H1 (cell line): ENCODE data around the gene TMEM185B. TPM values are rescaled to one million over a fixed set of nuclear protein-coding genes. Genes with fewer than 3 reads are reported as not detected.

Experiments used
- HDAC2 ChIP-seq, 2 experiments: fragments of 300-600 bp in 1 of 2; sonication (generic) in 1 of 2; IDR thresholded peaks; 2 replicates each; pipeline ENCODE4 v1.6.1; 2011 to 2012; ENCODE audit warnings: low read depth in 2 of 2, low read length in 2 of 2, mild to moderate bottlenecking in 2 of 2, moderate library complexity in 2 of 2, borderline replicate concordance in 1 of 2, inconsistent platforms in 1 of 2
- JUND ChIP-seq: IDR thresholded peaks from 2 replicates; pipeline ENCODE4 v1.6.1; 2011; ENCODE audit warnings: mild to moderate bottlenecking, improper control_type of control experiment, low read length
- POU5F1 ChIP-seq: IDR thresholded peaks from 2 replicates; pipeline ENCODE4 v1.6.1; 2011; ENCODE audit warnings: low read depth, mild to moderate bottlenecking, low read length, moderate library complexity
- SIRT6 ChIP-seq: IDR thresholded peaks from one replicate; pipeline ENCODE4 v1.7.1; 2012; ENCODE audit warnings: low read length, inconsistent platforms
- polyA plus RNA-seq, 7 experiments: library from polyadenylated mRNA; depleted of rRNA in 3 of 7; stranded (reverse) in 5 of 7; unstranded in 2 of 7; fragments of >200 nt in 5 of 7; fragments of 200-250 nt in 2 of 7; gene quantifications; 1 replicate in 5 of 7; 2 replicates in 1 of 7; 4 replicates in 1 of 7; pipeline versions ENCODE4 v1.2.1 to v1.2.3, GENCODE V29; 2011 to 2013; ENCODE audit warnings: missing spikeins in 2 of 7, mixed read lengths in 2 of 7
- total RNA-seq: library from RNA; stranded (reverse); fragmentation: NEBNext Ultra II Directional; extraction: Animal tissue kit (Norgen Biotek cat#: 25700); gene quantifications from 2 replicates; pipeline ENCODE4 v1.2.1, GENCODE V29; 2021

Gene TMEM185B
- total and polyA plus RNA-seq, 2 of the 8 experiments (the other 6 are each of a cell fraction or from before 2014, with no cell fraction given): 13.5 to 14.0 TPM

DNA sequence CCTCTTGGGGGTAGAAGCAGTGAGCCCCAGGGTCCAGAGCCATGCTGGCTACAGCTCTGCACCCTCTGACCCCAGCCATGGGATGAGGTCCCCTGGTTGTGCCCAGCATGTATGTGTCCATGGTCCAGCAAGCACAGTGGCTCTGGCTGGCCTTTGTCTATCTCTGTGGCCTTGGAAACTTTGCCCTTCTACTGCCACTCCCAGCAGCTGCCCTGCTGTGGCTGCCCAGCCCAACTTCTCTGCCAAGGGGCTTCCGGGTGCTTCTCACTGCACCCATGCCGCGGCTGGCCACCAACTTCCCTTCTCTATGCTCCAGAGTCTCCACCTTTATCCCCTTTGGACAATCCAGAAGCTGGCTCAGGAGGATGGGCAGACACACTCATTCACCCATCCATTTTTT, 18.8 kb downstream of the TMEM185B start (continued):
- TF ChIP-seq HDAC2 (IDR thresholded peaks at IDR 0.05; ENCODE audit: borderline replicate concordance in 1 of 2, low read depth in 2 of 2, low read length in 2 of 2) (no peak), POU5F1 (no peak), SIRT6 (no peak), JUND (no peak)
